ENCODE data around the gene VSTM2L. TPM values are rescaled to one million over a fixed set of nuclear protein-coding genes. Genes with fewer than 3 reads are reported as not detected.
A peak's percentile ranks its signal among the peaks of the same experiment; 100 is the strongest.

Gene VSTM2L
- total and polyA plus RNA-seq, 2 of the 4 experiments (the other 2 are of a cell fraction), result 0.18 to 0.19 TPM

- Histone ChIP-seq H3K4me2 (ENCODE audit: low read depth, low read length) (no peak overlapping the region), H4K8ac (ENCODE audit: low read depth in 2 of 2, low read length in 2 of 2) (no peak overlapping the region), H3K9me1 (ENCODE audit: insufficient read depth, low read length) (no peaks in the 10 kb centered on the region), H3K56ac (ENCODE audit: extremely low read depth, insufficient read depth, low read length) (no peak overlapping the region), H4K91ac (ENCODE audit: insufficient read depth, low read depth, low read length) (no peak overlapping the region), H4K5ac (ENCODE audit: low read depth, low read length) (no peak overlapping the region), H3K27me3 (ENCODE audit: control insufficient read depth, insufficient read depth, low read length) (peaks cover 84% of the 10 kb centered on the region), H3K14ac (replicated peaks; ENCODE audit: low read depth, low read length) (no peak overlapping the region), H3K36me3 (ENCODE audit: control insufficient read depth, insufficient read depth, low read length) (no peaks in the 10 kb centered on the region), H2BK20ac (ENCODE audit: low read depth, low read length) (no peak overlapping the region), H3K4me3 (ENCODE audit: insufficient read depth, low read depth, low read length) (no peak overlapping the region), H2AK5ac (ENCODE audit: low read depth, low read length) (no peak overlapping the region), H3K23ac (ENCODE audit: low read depth, low read length) (no peak overlapping the region), H2BK15ac (ENCODE audit: low read depth, low read length) (no peak overlapping the region), H3K79me1 (ENCODE audit: low read depth in 1 of 2, low read length in 2 of 2) (no peaks in the 10 kb centered on the region), H3K9me3 (ENCODE audit: control insufficient read depth, insufficient read depth, low read length) (no peaks in the 10 kb centered on the region), H3K18ac (ENCODE audit: low read depth, low read length) (no peak overlapping the region), H2BK120ac (ENCODE audit: low read depth, low read length) (no peak overlapping the region), H2BK5ac (ENCODE audit: low read depth, low read length, poor library complexity, severe bottlenecking) (peak overlapping the region; percentile 68), H3K9ac (ENCODE audit: low read depth, low read length) (no peak overlapping the region), H3K4ac (ENCODE audit: low read depth, low read length) (no peak overlapping the region), H2AK9ac (replicated peaks; ENCODE audit: low read depth, low read length, poor library complexity) (peak overlapping the region; percentile 15), H4K20me1 (ENCODE audit: insufficient read depth, low read length) (no peaks in the 10 kb centered on the region), H3K27ac (ENCODE audit: insufficient read depth, low read length) (no peak overlapping the region), H2AFZ (replicated peaks; ENCODE audit: low read length, poor library complexity) (no peak overlapping the region), H3K4me1 (ENCODE audit: control insufficient read depth, insufficient read depth, low read length) (no peaks in the 10 kb centered on the region; the same call in 1 of the 2 replicates)
- no peak for ATAC-seq (ENCODE audit: low read depth)
- no CpG with 5 or more reads among the region's 5 CpGs for WGBS, 2 experiments (ENCODE audit: extremely low coverage in 2 of 2, insufficient read length in 1 of 2)
- BruUV-seq (replicated peaks), result no TSS peak
- in situ Hi-C loops (cut with MboI; ENCODE audit: low sequenced_read_pairs) (no loop called here), intact Hi-C loops (cut with micrococcal nuclease) (no loop called here), dilution Hi-C loops (cut with HindIII; ENCODE audit: low sequenced_read_pairs, unreplicated experiment) (no loop called here)
- POLR2A ChIA-PET (ENCODE audit: unreplicated experiment), result no interaction called here
- no peak for DNase-seq
- CTCF ChIA-PET, result no interaction called here
- TF ChIP-seq CEBPB (IDR thresholded peaks at IDR 0.05; ENCODE audit: low read depth, low read length) (no peak), SMC3 (IDR thresholded peaks at IDR 0.05; ENCODE audit: low read depth, low read length) (no peak), RFX5 (IDR thresholded peaks at IDR 0.05; ENCODE audit: low read depth, low read length) (no peak), ELK1 (IDR thresholded peaks at IDR 0.05; ENCODE audit: borderline replicate concordance, low read depth, low read length) (no peak), MAFK (IDR thresholded peaks at IDR 0.05; ENCODE audit: low read depth, low read length) (no peak), RCOR1 (IDR thresholded peaks at IDR 0.05; ENCODE audit: insufficient replicate concordance, low read length) (no peak), USF2 (IDR thresholded peaks at IDR 0.05; ENCODE audit: low read depth, low read length) (no peak), CTCF (conservative IDR thresholded peaks at IDR 0.05; ENCODE audit: low read depth, low read length) (no peak), POLR2A (IDR thresholded peaks at IDR 0.05; ENCODE audit: low read depth, low read length) (no peak), FOS (IDR thresholded peaks at IDR 0.05; ENCODE audit: low read depth, low read length) (no peak), NFE2L2 (IDR thresholded peaks at IDR 0.05; ENCODE audit: low read depth, low read length) (no peak), MAZ (IDR thresholded peaks at IDR 0.05; ENCODE audit: borderline replicate concordance, low read depth, low read length) (no peak), CHD1 (IDR thresholded peaks at IDR 0.05; ENCODE audit: low read depth, low read length) (no peak), MXI1 (IDR thresholded peaks at IDR 0.05; ENCODE audit: borderline replicate concordance, low read depth, low read length) (no peak), BHLHE40 (IDR thresholded peaks at IDR 0.05; ENCODE audit: low read depth, low read length) (no peak), RAD21 (IDR thresholded peaks at IDR 0.05; ENCODE audit: low read length) (no peak)
Observed at GRCh38 chr20:37914367-37914671, 11.4 kb downstream of the VSTM2L start.
